ENCODE measurements around the gene STOX2.

- no peak for TF ChIP-seq POLR2A (IDR thresholded peaks at IDR 0.05)
- TF ChIP-seq, protein P1, sequence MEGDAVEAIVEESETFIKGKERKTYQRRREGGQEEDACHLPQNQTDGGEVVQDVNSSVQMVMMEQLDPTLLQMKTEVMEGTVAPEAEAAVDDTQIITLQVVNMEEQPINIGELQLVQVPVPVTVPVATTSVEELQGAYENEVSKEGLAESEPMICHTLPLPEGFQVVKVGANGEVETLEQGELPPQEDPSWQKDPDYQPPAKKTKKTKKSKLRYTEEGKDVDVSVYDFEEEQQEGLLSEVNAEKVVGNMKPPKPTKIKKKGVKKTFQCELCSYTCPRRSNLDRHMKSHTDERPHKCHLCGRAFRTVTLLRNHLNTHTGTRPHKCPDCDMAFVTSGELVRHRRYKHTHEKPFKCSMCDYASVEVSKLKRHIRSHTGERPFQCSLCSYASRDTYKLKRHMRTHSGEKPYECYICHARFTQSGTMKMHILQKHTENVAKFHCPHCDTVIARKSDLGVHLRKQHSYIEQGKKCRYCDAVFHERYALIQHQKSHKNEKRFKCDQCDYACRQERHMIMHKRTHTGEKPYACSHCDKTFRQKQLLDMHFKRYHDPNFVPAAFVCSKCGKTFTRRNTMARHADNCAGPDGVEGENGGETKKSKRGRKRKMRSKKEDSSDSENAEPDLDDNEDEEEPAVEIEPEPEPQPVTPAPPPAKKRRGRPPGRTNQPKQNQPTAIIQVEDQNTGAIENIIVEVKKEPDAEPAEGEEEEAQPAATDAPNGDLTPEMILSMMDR (IDR thresholded peaks at IDR 0.05) = no peak
Observed at GRCh38 chr4:184016759-184017668, 111.9 kb downstream of the STOX2 start.
